Small intestine (tissue), 7 donors: ENCODE measurements around the gene RAB4A. TPM values are rescaled to one million over a fixed set of nuclear protein-coding genes. Genes with fewer than 3 reads are reported as not detected.

Experiments used
- DNase-seq, 2 donors: peaks; one replicate each; pipeline versions ENCODE4 v3.0.0 to v3.0.0-alpha.2; 2013
- FAIRE-seq: peaks from 2 replicates; lab custom pipeline; 2012; peaks lifted over from hg19 to GRCh38; lab: Jason Lieb, UNC
- H3K27ac ChIP-seq, 3 donors: one replicate each; pipeline ENCODE4 v1.5.1; 2013; ENCODE audit warnings: low read length in 2 of 3, mild to moderate bottlenecking in 2 of 3, control low read depth in 1 of 3, inconsistent platforms in 1 of 3, low read depth in 1 of 3, moderate library complexity in 1 of 3
- H3K27me3 ChIP-seq, 3 donors: one replicate each; pipeline ENCODE4 v1.6.1; 2013; ENCODE audit warnings: low read length in 3 of 3, inconsistent platforms in 1 of 3; ENCODE audit not compliant: control insufficient read depth in 3 of 3, insufficient read depth in 3 of 3
- H3K36me3 ChIP-seq, 3 donors: one replicate each; pipeline ENCODE4 v1.6.1; 2013; ENCODE audit warnings: low read length in 3 of 3, inconsistent platforms in 1 of 3, low read depth in 1 of 3, mild to moderate bottlenecking in 1 of 3, moderate library complexity in 1 of 3; ENCODE audit not compliant: control insufficient read depth in 3 of 3, insufficient read depth in 2 of 3
- H3K4me1 ChIP-seq, 3 donors: one replicate each; pipeline ENCODE4 v1.6.1; 2013; ENCODE audit warnings: low read length in 2 of 3, inconsistent platforms in 1 of 3, low read depth in 1 of 3, mild to moderate bottlenecking in 1 of 3, moderate library complexity in 1 of 3; ENCODE audit not compliant: control insufficient read depth in 3 of 3, insufficient read depth in 2 of 3
- H3K4me3 ChIP-seq, 3 donors: one replicate each; pipeline ENCODE4 v1.5.1; 2013; ENCODE audit warnings: low read length in 3 of 3, control low read depth in 1 of 3, inconsistent platforms in 1 of 3, low read depth in 1 of 3, mild to moderate bottlenecking in 1 of 3, moderate library complexity in 1 of 3
- H3K9me3 ChIP-seq, 2 donors: one replicate each; pipeline ENCODE4 v1.6.1; 2013; ENCODE audit warnings: low read depth in 1 of 2, low read length in 1 of 2; ENCODE audit not compliant: control insufficient read depth in 2 of 2, insufficient read depth in 1 of 2
- WGBS, 3 donors: extraction: QIAGEN DNeasy Blood & Tissue Kit; methylation state at CpG; one replicate each; pipeline ENCODE4 v1.1.7; 2013; 5-methylcytosine and 5-hydroxymethylcytosine counted together
- polyA plus RNA-seq, 4 donors: library from polyadenylated mRNA; stranded (reverse) in 3 of 4; unstranded in 1 of 4; fragments of 200-250 nt in 3 of 4; fragments of 120-200 nt in 1 of 4; gene quantifications; one replicate each; pipeline versions ENCODE4 v1.2.1 to v1.2.3, GENCODE V29; 2013
- donor health status: healthy with polysubstance abuse.
- donor health status: control.
- donor health status: control.
- donor health status: Bipolar disorder and iron deficiency.
- donor health status: healthy.

RAB4A gene
- polyA plus RNA-seq, 4 donors, result 30.0 to 63.9 (median 34.7) TPM

- no peak overlapping the region for H3K27ac ChIP-seq
- no peak overlapping the region for H3K4me3 ChIP-seq
- H3K9me3 ChIP-seq, result no peaks in the 10 kb centered on the region
- no peak for FAIRE-seq
- 60 to 70% (median 68%) methylated on average over 3 of the region's 3 CpGs for WGBS, 3 donors
- no peaks in the 10 kb centered on the region for H3K27me3 ChIP-seq
- H3K36me3 ChIP-seq, result peaks cover 0 to 11% (median 0%) of the 10 kb centered on the region in 3 donors
- H3K4me1 ChIP-seq, result peaks cover 0 to 4% (median 0%) of the 10 kb centered on the region in 3 donors
- DNase-seq, result no peak
These were observed 10.0 kb downstream of the RAB4A start for GRCh38 chr1:229280921-229281320.

GRCh38 chr1:229281339-229281926 is 10.5 kb downstream of the RAB4A start:
- Histone ChIP-seq H3K4me1 (peaks cover 0 to 4% (median 0%) of the 10 kb centered on the region in 3 donors), H3K27ac (no peak overlapping the region), H3K4me3 (no peak overlapping the region), H3K36me3 (peaks cover 0 to 11% (median 0%) of the 10 kb centered on the region in 3 donors), H3K9me3 (no peaks in the 10 kb centered on the region), H3K27me3 (no peaks in the 10 kb centered on the region)
- WGBS, 3 donors, result 86 to 90% (median 89%) methylated on average over 1 of the region's 1 CpG
- FAIRE-seq, result no peak
- DNase-seq, result no peak

GRCh38 chr1:229282295-229282823 is 11.4 kb downstream of the RAB4A start:
- Histone ChIP-seq H3K9me3 (no peaks in the 10 kb centered on the region), H3K27me3 (no peaks in the 10 kb centered on the region), H3K4me1 (peaks cover 0 to 4% (median 0%) of the 10 kb centered on the region in 3 donors), H3K36me3 (peaks cover 0 to 7% (median 0%) of the 10 kb centered on the region in 3 donors), H3K4me3 (no peak overlapping the region), H3K27ac (no peak overlapping the region)
- FAIRE-seq (no peak), DNase-seq (no peak)
- 77 to 85% (median 84%) methylated on average over 1 of the region's 1 CpG for WGBS, 3 donors

GRCh38 chr1:229283183-229283611 is 12.3 kb downstream of the RAB4A start:
- H3K27me3 ChIP-seq, result no peaks in the 10 kb centered on the region
- no peak for FAIRE-seq

GRCh38 chr1:229284887-229285286 is 14.0 kb downstream of the RAB4A start:
- Histone ChIP-seq H3K36me3 (peaks cover 3% of the 10 kb centered on the region in 3 donors), H3K27ac (no peak overlapping the region), H3K9me3 (no peaks in the 10 kb centered on the region), H3K4me1 (peaks cover 0 to 4% (median 0%) of the 10 kb centered on the region in 3 donors), H3K4me3 (no peak overlapping the region), H3K27me3 (no peaks in the 10 kb centered on the region)
- DNase-seq, result peak in 1 of 2 donors; percentile 57
- 30 to 75% (median 39%) methylated on average over 3 of the region's 3 CpGs for WGBS, 3 donors
- FAIRE-seq, result no peak

More at GRCh38 chr1:229283183-229283611, 12.3 kb downstream of the RAB4A start:
- Histone ChIP-seq H3K27ac (no peak overlapping the region), H3K36me3 (peaks cover 0 to 3% (median 0%) of the 10 kb centered on the region in 3 donors), H3K4me3 (no peak overlapping the region), H3K4me1 (peaks cover 0 to 4% (median 0%) of the 10 kb centered on the region in 3 donors), H3K9me3 (no peaks in the 10 kb centered on the region)
- 83 to 88% (median 84%) methylated on average over 3 of the region's 3 CpGs for WGBS, 3 donors
- DNase-seq, result no peak

GRCh38 chr1:229285440-229285839 is 14.5 kb downstream of the RAB4A start:
- WGBS, 3 donors, result 52 to 70% (median 67%) methylated on average over 2 of the region's 2 CpGs
- no peak for FAIRE-seq
- no peak overlapping the region for H3K27ac ChIP-seq
- no peaks in the 10 kb centered on the region for H3K9me3 ChIP-seq
- no peak for DNase-seq
- no peak overlapping the region for H3K4me3 ChIP-seq
- H3K27me3 ChIP-seq, result no peaks in the 10 kb centered on the region
- peaks cover 0 to 4% (median 0%) of the 10 kb centered on the region in 3 donors for H3K4me1 ChIP-seq
- peaks cover 3 to 6% (median 6%) of the 10 kb centered on the region in 3 donors for H3K36me3 ChIP-seq

- no peak overlapping the region for H3K4me3 ChIP-seq
- no peaks in the 10 kb centered on the region for H3K27me3 ChIP-seq
- H3K36me3 ChIP-seq, result peaks cover 5 to 10% (median 7%) of the 10 kb centered on the region in 3 donors
- no peak overlapping the region for H3K27ac ChIP-seq
- H3K9me3 ChIP-seq, result no peaks in the 10 kb centered on the region
- WGBS, 3 donors, result 63 to 80% (median 78%) methylated on average over 2 of the region's 2 CpGs
- peaks cover 0 to 4% (median 0%) of the 10 kb centered on the region in 3 donors for H3K4me1 ChIP-seq
- peak; percentile 57 for FAIRE-seq
- DNase-seq, result no peak
These were observed 15.3 kb downstream of the RAB4A start for GRCh38 chr1:229286099-229286766.

- H3K27ac ChIP-seq, result no peak overlapping the region
- no peak overlapping the region for H3K4me3 ChIP-seq
- no peaks in the 10 kb centered on the region for H3K9me3 ChIP-seq
- peaks cover 9 to 11% (median 9%) of the 10 kb centered on the region in 3 donors for H3K36me3 ChIP-seq
- WGBS, 3 donors, result 86 to 100% (median 91%) methylated on average over 1 of the region's 1 CpG
- H3K27me3 ChIP-seq, result no peaks in the 10 kb centered on the region
- peaks cover 0 to 4% (median 0%) of the 10 kb centered on the region in 3 donors for H3K4me1 ChIP-seq
- FAIRE-seq (no peak), DNase-seq (no peak)
These were observed 16.4 kb downstream of the RAB4A start for GRCh38 chr1:229287267-229287666.
